Measurements from ENCODE around the gene ETNK2. TPM values are rescaled to one million over a fixed set of nuclear protein-coding genes. Genes with fewer than 3 reads are reported as not detected.

The ETNK2 gene
- total and polyA plus RNA-seq, 2 of the 13 experiments (the other 11 are each of a cell fraction or from before 2014, with no cell fraction given) = 15.5 to 42.8 TPM

GRCh38 chr1:204127597-204128242 is 24.1 kb downstream of the ETNK2 start (continued):
- TF ChIP-seq ARID5B (CRISPR knock-in tag; IDR thresholded peaks at IDR 0.05) = 0 out of 2 replicates have a peak, but pooled peaks have one; percentile 13
- no peak for TF ChIP-seq ZMYM2 (CRISPR knock-in tag; IDR thresholded peaks at IDR 0.05)
- no peak for TF ChIP-seq FOXP1 (IDR thresholded peaks at IDR 0.05)
- no peak for TF ChIP-seq FOXP1 (CRISPR knock-in tag; IDR thresholded peaks at IDR 0.05)
- TF ChIP-seq ZNF10 (CRISPR knock-in tag; IDR thresholded peaks at IDR 0.05; ENCODE audit: borderline replicate concordance, low read depth) = no peak
- no peak for TF ChIP-seq ZNF788 (CRISPR knock-in tag; IDR thresholded peaks at IDR 0.05; ENCODE audit: borderline replicate concordance)
- no peak for TF ChIP-seq ZNF33A (CRISPR knock-in tag; IDR thresholded peaks at IDR 0.05; ENCODE audit: borderline replicate concordance)
- no peak for TF ChIP-seq ZNF747 (CRISPR knock-in tag; IDR thresholded peaks at IDR 0.05; ENCODE audit: borderline replicate concordance)
- TF ChIP-seq ZNF567 (CRISPR knock-in tag; IDR thresholded peaks at IDR 0.05; ENCODE audit: borderline replicate concordance) = no peak
- TF ChIP-seq ZNF616 (CRISPR knock-in tag; IDR thresholded peaks at IDR 0.05; ENCODE audit: low read depth) = no peak
- TF ChIP-seq ZNF274 (CRISPR knock-in tag; IDR thresholded peaks at IDR 0.05) = no peak
- TF ChIP-seq GATAD2A (CRISPR knock-in tag; IDR thresholded peaks at IDR 0.05) = peak; percentile 39; the same call in 1 of the 2 replicates
- TF ChIP-seq RFX5 (IDR thresholded peaks at IDR 0.05; ENCODE audit: low read depth, low read length) = no peak
- TF ChIP-seq ZNF790 (CRISPR knock-in tag; IDR thresholded peaks at IDR 0.05; ENCODE audit: borderline replicate concordance) = no peak
- TF ChIP-seq GMEB2 (CRISPR knock-in tag; IDR thresholded peaks at IDR 0.05; ENCODE audit: low read depth) = no peak
- peak; percentile 54 for TF ChIP-seq SAP130 (CRISPR knock-in tag; IDR thresholded peaks at IDR 0.05; ENCODE audit: low read depth)
- TF ChIP-seq CENPBD1 (CRISPR knock-in tag; IDR thresholded peaks at IDR 0.05; ENCODE audit: borderline replicate concordance, low read depth) = no peak
- no peak for TF ChIP-seq ATF2 (CRISPR knock-in tag; IDR thresholded peaks at IDR 0.05)
- TF ChIP-seq ZNF180 (CRISPR knock-in tag; IDR thresholded peaks at IDR 0.05; ENCODE audit: borderline replicate concordance, low read depth) = no peak
- TF ChIP-seq PRDM15 (CRISPR knock-in tag; IDR thresholded peaks at IDR 0.05) = no peak
